NCI-H524 treated with DMSO at 0.1 percent for 48 hours (cell line): ENCODE results near the gene CTAGE4.
"Not testable (repeated sequence)": the region's sequence is repeated elsewhere in the genome, so short reads cannot be mapped to it uniquely, and the experiment has no call there.

ENCODE experiments used
- DNase-seq: peaks from one replicate; lab custom pipeline; 2025; lab: John Stamatoyannopoulos, UW

Gene CTAGE4

GRCh38 chr7:144205306-144205705 is 22.0 kb downstream of the CTAGE4 start:
- not testable (repeated sequence) for DNase-seq

GRCh38 chr7:144217200-144217599 is 33.9 kb downstream of the CTAGE4 start:
- not testable (repeated sequence) for DNase-seq

- DNase-seq, result not testable (repeated sequence)
Observed at GRCh38 chr7:144218581-144218980, 35.3 kb downstream of the CTAGE4 start.

- DNase-seq, result not testable (repeated sequence)
Observed at GRCh38 chr7:144219149-144219548, 35.9 kb downstream of the CTAGE4 start.

GRCh38 chr7:144220531-144220930 is 37.3 kb downstream of the CTAGE4 start:
- DNase-seq, result not testable (repeated sequence)

GRCh38 chr7:144223675-144224074 is 40.4 kb downstream of the CTAGE4 start:
- DNase-seq, result not testable (repeated sequence)

- DNase-seq, result not testable (repeated sequence)
Observed at GRCh38 chr7:144226866-144227265, 43.6 kb downstream of the CTAGE4 start.

GRCh38 chr7:144228810-144229209 is 45.5 kb downstream of the CTAGE4 start:
- not testable (repeated sequence) for DNase-seq

GRCh38 chr7:144231027-144231426 is 47.8 kb downstream of the CTAGE4 start:
- not testable (repeated sequence) for DNase-seq

- DNase-seq, result not testable (repeated sequence)
Observed at GRCh38 chr7:144233039-144233438, 49.8 kb downstream of the CTAGE4 start.
